ENCODE data around the gene SUSD6. TPM values are rescaled to one million over a fixed set of nuclear protein-coding genes. Genes with fewer than 3 reads are reported as not detected.
A peak's percentile ranks its signal among the peaks of the same experiment; 100 is the strongest.

The SUSD6 gene
- total and polyA plus RNA-seq, 9 of the 15 experiments (the other 6 are each of a cell fraction or from before 2014, with no cell fraction given), result 2.9 to 20.7 (median 5.6) TPM

GRCh38 chr14:69696633-69697557 lies 85.5 kb downstream of the SUSD6 start (continued):
- TF ChIP-seq DIDO1 (tag; IDR thresholded peaks at IDR 0.05; ENCODE audit: low read depth) (no peak), MAFK (IDR thresholded peaks at IDR 0.05; ENCODE audit: low read length) (no peak; the same call in 1 of the 2 replicates), THAP12 (CRISPR knock-in tag; IDR thresholded peaks at IDR 0.05) (no peak), FOXP1 (CRISPR knock-in tag; IDR thresholded peaks at IDR 0.05) (no peak), ZC3H11A (IDR thresholded peaks at IDR 0.05; ENCODE audit: low read depth, low read length) (no peak), BCLAF1 (IDR thresholded peaks at IDR 0.05; ENCODE audit: borderline replicate concordance in 1 of 2, control insufficient read depth in 1 of 2, low read depth in 2 of 2, low read length in 1 of 2) (no peak), HCFC1 (IDR thresholded peaks at IDR 0.05; ENCODE audit: low read depth, low read length) (no peak), MEF2A (IDR thresholded peaks at IDR 0.05; ENCODE audit: control insufficient read depth, low read depth, low read length) (0 out of 2 replicates have a peak, but pooled peaks have one; percentile 31), MTF1 (CRISPR knock-in tag; IDR thresholded peaks at IDR 0.05; ENCODE audit: borderline replicate concordance) (no peak), ZC3H8 (IDR thresholded peaks at IDR 0.05) (no peak), EP300 (IDR thresholded peaks at IDR 0.05; ENCODE audit: low read length) (no peak; the same call in 1 of the 2 replicates), HIVEP1 (CRISPR knock-in tag; IDR thresholded peaks at IDR 0.05) (no peak), ZNF444 (CRISPR knock-in tag; IDR thresholded peaks at IDR 0.05) (0 out of 2 replicates have a peak, but pooled peaks have one; percentile 33), FIP1L1 (IDR thresholded peaks at IDR 0.05; ENCODE audit: low read depth, low read length, poor library complexity, severe bottlenecking) (no peak), HDAC2 (IDR thresholded peaks at IDR 0.05) (no peak), CEBPZ (IDR thresholded peaks at IDR 0.05; ENCODE audit: borderline replicate concordance, low read depth, low read length) (no peak), E2F5 (CRISPR knock-in tag; IDR thresholded peaks at IDR 0.05) (no peak)
